CD4-positive, alpha-beta T cell treated with Interferon gamma for 1 hour (primary cell): Measurements from ENCODE around the gene NOX4.
"Not testable (repeated sequence)": the region's sequence is repeated elsewhere in the genome, so short reads cannot be mapped to it uniquely, and the experiment has no call there.

Source experiments
- DNase-seq: peaks from one replicate; pipeline ENCODE4 v3.0.0-alpha.2; 2020

NOX4 gene

DNA sequence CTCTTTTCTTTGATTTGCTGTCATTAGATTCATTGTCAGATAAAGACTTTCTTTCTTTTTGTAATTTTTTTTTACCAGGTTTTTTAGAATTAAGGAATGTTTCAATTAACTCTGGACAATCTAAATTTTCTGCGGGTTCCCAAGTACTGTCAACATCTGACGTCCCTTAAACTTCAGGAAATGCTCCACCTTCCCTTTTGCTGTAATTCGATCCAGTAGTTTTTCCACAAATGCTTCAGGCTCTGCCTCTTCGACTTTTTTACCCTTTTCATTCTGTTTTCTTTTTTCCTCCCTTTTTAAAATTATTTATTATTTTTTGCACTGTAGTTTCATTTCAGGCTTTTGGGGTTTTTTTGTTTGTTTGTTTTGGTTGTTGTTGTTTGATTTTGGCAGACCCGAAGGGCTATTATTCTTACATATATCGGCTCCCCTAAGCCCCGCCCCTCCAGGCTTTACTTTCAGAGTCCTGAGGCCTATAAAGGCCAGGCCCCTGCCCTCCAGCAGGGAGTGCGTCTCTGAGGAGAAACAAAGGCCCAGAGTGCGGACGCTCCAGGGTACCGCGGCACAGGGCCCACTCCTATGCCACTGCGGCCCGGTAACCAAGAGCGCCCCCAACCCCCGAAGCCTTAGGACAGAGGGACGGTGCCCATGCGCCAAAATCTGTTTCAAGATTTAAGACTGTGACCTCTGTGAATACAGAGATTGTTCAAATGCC is 197.1 kb downstream of the NOX4 start:
- DNase-seq = no peak

DNA sequence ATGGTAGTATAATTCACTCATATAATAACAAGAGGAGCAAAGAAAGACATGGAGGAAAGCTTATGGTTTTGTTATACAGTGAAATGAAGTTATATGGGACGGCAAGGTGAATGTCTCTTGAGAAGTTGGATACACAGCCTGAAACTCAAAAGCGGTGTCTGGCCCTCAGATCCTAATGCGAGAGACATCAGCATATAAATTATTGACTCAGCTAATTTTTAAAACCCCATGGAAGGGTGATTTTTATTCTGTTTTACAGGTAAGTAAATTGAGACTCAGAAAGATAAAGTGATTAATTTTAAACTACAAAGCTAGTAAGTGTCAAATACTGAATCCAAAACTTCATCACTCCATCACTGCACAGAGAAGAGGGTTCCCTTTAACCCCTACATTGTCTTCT is 203.2 kb downstream of the NOX4 start:
- DNase-seq = not testable (repeated sequence)

DNA sequence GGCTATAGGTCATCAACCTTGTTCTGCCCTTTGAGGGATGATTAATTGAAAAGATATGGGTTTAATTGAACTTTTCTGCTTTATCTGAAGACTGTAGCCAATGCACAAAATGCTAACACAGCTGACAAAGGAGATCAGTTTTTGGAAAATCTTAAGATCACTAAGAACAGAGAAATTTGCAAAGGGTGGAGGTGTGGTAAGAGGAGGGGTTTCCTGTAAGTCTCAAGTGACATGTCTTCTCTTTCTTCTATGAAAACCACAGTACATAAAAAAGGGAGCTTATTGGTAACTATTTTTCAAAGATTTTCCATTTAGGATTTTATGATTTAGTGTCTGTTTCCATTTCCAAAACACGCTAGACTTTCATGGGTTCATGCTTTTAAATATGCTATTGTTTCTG is 204.6 kb downstream of the NOX4 start:
- DNase-seq = not testable (repeated sequence)

DNA sequence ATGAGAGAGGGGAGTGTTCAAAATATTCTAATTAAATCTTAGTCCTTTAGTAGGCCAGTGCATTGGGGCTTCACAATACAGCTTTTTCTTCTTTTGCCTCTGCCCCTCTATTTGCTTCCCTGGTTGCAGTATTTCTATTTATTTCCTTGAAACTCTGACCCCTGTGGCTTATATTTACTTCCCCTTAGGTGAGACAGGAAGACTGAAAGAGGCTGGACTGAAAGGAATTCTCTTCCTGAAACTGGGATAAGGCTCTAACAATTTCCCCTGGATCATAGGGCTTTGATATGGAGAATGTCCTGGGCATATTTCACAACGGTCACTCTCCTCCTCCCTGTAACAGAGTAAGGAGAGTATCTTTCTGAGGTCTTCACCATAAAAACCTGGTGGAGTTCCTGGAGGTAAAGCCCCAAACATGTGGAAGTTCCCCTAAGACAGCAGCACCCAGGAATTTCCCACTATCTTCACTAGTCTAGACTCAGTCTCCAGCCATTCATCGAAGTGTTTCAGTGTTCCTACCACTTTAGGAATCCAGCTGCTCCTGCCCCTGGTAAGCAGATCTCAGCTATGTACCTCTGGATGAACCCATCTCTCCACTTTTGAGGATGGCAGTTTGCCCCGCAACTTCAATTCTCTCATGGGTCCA is 210.0 kb downstream of the NOX4 start:
- DNase-seq = not testable (repeated sequence)

DNA sequence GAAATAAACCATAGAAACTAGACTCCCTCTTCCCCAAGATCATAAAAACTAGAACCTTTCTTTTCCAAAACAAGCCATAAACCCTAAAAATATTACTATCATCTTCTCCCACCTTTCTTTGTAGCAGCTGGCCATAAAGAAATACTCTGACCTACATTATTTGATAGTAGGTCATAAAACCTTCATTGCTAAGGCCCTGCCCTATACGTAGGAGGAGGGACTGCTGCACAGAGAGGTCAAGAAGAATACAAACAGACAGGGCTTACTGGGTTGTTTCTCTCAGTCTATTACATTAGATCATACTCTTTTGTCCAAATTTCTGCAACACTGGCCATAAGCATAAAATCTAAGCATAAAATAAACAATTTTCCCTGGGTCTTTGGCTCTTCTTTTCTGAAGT is 212.0 kb downstream of the NOX4 start:
- DNase-seq = no peak

DNA sequence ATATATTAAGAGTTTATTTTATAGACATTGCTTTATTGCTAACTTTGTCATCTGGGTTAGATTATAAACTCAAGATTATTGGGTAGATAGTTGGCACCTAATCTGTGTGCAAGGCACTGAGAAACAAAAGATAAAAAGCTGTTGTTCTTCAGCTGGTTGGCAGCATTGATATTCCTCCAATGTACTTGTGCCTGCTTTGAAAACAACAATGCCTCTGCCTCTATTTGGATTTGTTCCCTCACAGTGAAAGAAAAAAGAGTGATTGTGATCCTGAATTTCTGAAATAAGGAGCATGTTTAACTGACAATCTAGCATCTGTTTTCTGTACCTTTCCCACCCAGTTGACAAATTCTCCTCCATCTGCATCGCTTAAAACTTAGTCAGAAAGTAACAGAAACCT is 215.2 kb downstream of the NOX4 start:
- DNase-seq = no peak
